Heart left ventricle (tissue), 16 donors: ENCODE measurements around the gene FNDC10. TPM values are rescaled to one million over a fixed set of nuclear protein-coding genes. Genes with fewer than 3 reads are reported as not detected.

Source experiments
- ATAC-seq, 4 donors: fragments of 200-7000 bp; cut with Tn5 transposase; one replicate each; pipeline ENCODE4 v1.9.1; 2020 to 2022; ENCODE audit warnings: moderate library complexity in 4 of 4, mild to moderate bottlenecking in 3 of 4, moderate number of reproducible peaks in 1 of 4
- DNase-seq, 5 donors: peaks; one replicate each; pipeline ENCODE4 v3.0.0-alpha.2; 2020
- H3K27ac ChIP-seq, 12 donors: fragments of 200-600 bp; sonication (generic) in 4 of 12; one replicate each; pipeline versions ENCODE4 v1.5.0 to v1.8.0; 2016 to 2022; ENCODE audit warnings: mild to moderate bottlenecking in 2 of 12
- H3K27me3 ChIP-seq, 9 donors: fragments of 200-600 bp; sonication (generic) in 2 of 9; one replicate each; pipeline versions ENCODE4 v1.5.1 to v1.8.0; 2016 to 2022; ENCODE audit warnings: mild to moderate bottlenecking in 3 of 9
- H3K36me3 ChIP-seq, 9 donors: fragments of 200-600 bp; sonication (generic) in 2 of 9; one replicate each; pipeline versions ENCODE4 v1.5.0 to v1.8.0; 2018 to 2022; ENCODE audit warnings: mild to moderate bottlenecking in 2 of 9
- H3K4me1 ChIP-seq, 12 donors: fragments of 200-600 bp; sonication (generic) in 4 of 12; one replicate each; pipeline versions ENCODE4 v1.5.0 to v1.8.0; 2016 to 2022; ENCODE audit warnings: mild to moderate bottlenecking in 3 of 12
- H3K4me3 ChIP-seq, 12 donors: fragments of 200-600 bp; sonication (generic) in 4 of 12; one replicate each; pipeline versions ENCODE4 v1.5.0 to v1.8.0; 2017 to 2022; ENCODE audit warnings: mild to moderate bottlenecking in 9 of 12, moderate library complexity in 4 of 12
- H3K9me3 ChIP-seq, 12 donors: fragments of 200-600 bp; sonication (generic) in 4 of 12; one replicate each; pipeline versions ENCODE4 v1.5.0 to v1.8.0; 2016 to 2022; ENCODE audit warnings: mild to moderate bottlenecking in 1 of 12
- POLR2A ChIP-seq, 2 donors: fragments of 450-650 bp; IDR thresholded peaks; one replicate each; pipeline ENCODE4 v1.6.1; 2017; ENCODE audit warnings: antibody characterized with exemption in 2 of 2, mild to moderate bottlenecking in 2 of 2, moderate library complexity in 2 of 2
- WGBS, 4 donors: extraction: QIAGEN DNeasy Blood & Tissue Kit in 2 of 4; methylation state at CpG; one replicate each; pipeline versions ENCODE4 v1.1.5 to v1.1.7; 2013 to 2018; 5-methylcytosine and 5-hydroxymethylcytosine counted together
- intact Hi-C, 10 donors: fragments of 100-400 bp; cut with DNase I; formaldehyde crosslinking; loops; one replicate each; pipeline versions ENCODE4 v1.11.1 to v1.14.2; 2022
- polyA plus RNA-seq, 2 donors: library from polyadenylated mRNA; stranded (reverse); fragments of 200-250 nt; gene quantifications; one replicate each; pipeline ENCODE4 v1.2.3, GENCODE V29; 2013
- total RNA-seq, 9 donors: library from RNA; depleted of rRNA in 2 of 9; stranded (reverse); fragments of >200 nt in 2 of 9; fragmentation: NEBNext Ultra II Directional in 3 of 9; extraction: Animal tissue kit (Norgen Biotek cat#: 25700) in 3 of 9; gene quantifications; one replicate each; pipeline versions ENCODE4 v1.1.0 to v1.2.4, GENCODE V29; 2016 to 2023
- TF ChIP-seq, protein P1 (sequence below), 12 donors: fragments of 200-600 bp; sonication (generic) in 4 of 12; IDR thresholded peaks; one replicate each; pipeline versions ENCODE4 v1.5.0 to v1.8.0; 2018 to 2022; ENCODE audit warnings: antibody characterized with exemption in 12 of 12, mild to moderate bottlenecking in 5 of 12
- donor health status: ischemic (EF 13 %, LVEDD 7.1; RV severe dilation, severe dysfunction).
- donor health status: healthy with polysubstance abuse.
- donor health status: DM: no; HTN: yes; CAD: no.
- donor health status: DM: no; HTN: no; CAD: no.
- donor health status: ischemic (EF 25% LVEDD 6.9; RV normal size, moderate dysfunction).
- donor health status: ischemic (EF 25% LVEDD 5.7; RV mildly dilated, moderate dysfunction).
- donor health status: healthy.
- donor health status: DM: yes; HTN: yes; CAD: no.
- donor health status: ischemic (EF 35%, LVEDD 5.7; RV mildly dilated, moderate dysfunction).
- donor health status: nonischemic (EF 11% LVEDD 7.7; RV severe dilation, severe dysfunction).
- donor health status: DM: yes; HTN: yes; CAD: no.
- donor health status: PGD.
- donor health status: ischemic (EF 29% LVEDD 5.4; RV normal size, mild dysfunction).
- donor health status: nonischemic (EF 23%, LVEDD 6.1; RV moderate dilation, normal function).

Gene FNDC10
- total and polyA plus RNA-seq, 11 donors: 1.1 to 6.7 (median 3.6) TPM

DNA sequence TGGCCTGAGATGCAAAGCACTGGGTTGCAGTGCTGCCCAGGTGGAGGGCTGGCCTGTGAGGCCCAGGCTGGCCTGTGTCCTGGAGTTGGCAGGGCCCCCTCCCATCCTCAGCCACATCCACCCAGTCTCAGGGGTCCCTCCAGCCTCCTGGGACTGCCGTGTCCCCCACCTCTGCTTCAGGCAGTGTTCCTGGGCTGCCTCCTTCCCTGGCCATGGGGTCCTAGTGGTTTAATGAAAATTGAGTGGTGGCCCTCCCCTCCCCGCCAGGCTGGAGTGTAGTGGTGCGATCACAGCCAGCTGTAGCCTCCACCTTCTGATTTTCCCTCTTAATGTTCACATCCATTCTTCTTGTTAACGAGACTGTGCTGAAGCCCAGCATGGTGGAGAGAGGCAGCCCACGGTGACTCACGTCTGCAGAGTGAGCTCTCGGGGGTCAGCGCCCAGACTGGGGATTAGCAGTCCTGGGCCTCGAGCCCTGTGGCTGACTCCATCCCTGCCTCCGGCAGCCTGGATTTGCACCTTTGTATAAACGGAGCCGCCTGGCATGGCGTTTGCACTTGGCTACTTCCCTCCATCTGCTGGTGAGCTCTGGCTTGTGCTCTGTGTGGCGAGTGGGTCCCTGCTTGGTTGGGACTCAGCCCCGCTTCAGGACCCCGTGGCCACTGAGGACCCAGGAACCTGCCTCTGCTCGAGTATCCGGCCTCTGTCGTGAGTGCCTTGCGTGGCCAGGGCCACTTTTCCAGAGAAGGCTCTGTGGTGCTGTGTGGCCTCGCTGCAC, 22.3 kb upstream of the FNDC10 start:
- peak in 1 of 5 donors; percentile 27 for DNase-seq

DNA sequence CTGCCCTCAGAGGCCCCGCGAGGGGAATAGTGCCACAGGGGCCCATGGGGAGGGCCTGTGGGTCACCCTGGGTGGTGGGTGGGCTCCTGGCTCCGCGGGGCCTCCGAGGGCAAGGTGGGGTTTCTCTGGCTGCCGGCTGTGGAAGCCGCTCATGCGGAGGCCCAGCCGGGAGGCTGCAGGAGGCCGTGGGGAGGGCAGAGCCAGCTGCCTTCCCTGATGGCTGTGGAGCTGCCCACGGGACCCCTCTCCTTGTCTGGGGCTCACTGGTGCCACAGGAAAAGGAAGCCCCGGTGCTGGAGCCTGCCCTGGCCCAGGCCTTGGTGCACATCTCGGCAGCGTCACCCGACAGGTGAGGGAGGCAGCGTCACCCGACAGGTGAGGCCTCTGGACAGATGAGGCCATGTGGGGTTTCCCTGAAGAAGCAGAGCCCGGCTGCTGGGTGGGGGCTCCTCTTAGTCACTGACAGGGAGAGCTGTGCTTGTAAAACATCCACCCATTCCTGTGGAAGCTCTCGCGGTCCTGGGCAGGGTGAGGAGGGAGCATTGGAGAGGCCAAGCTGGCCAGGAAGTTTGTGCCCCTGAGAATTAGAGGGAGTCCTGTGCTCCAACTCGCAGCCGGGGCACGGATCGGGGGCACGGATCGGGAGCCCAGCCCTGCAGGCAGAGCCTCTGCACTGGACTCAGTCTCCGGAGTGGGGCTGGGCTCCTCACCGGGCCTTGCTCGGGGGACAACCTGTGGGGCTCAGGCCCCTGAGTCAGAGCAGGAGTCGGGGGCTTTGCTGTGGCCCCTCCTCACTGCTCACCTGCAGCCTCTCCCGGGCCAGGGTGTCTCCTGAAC, 21.5 kb upstream of the FNDC10 start:
- no peaks in the 10 kb centered on the region for H3K27me3 ChIP-seq
- peak overlapping the region in 7 of 12 donors; percentile 27 to 88 (median 78) for H3K27ac ChIP-seq
- WGBS, 4 donors: 73 to 85% (median 81%) methylated on average over 18 to 31 of the region's 31 CpGs
- no peak for ATAC-seq
- peaks cover 7 to 63% (median 32%) of the 10 kb centered on the region in 12 donors for H3K4me1 ChIP-seq
- TF ChIP-seq POLR2A (IDR thresholded peaks at IDR 0.05): no peak
- TF ChIP-seq, protein P1, sequence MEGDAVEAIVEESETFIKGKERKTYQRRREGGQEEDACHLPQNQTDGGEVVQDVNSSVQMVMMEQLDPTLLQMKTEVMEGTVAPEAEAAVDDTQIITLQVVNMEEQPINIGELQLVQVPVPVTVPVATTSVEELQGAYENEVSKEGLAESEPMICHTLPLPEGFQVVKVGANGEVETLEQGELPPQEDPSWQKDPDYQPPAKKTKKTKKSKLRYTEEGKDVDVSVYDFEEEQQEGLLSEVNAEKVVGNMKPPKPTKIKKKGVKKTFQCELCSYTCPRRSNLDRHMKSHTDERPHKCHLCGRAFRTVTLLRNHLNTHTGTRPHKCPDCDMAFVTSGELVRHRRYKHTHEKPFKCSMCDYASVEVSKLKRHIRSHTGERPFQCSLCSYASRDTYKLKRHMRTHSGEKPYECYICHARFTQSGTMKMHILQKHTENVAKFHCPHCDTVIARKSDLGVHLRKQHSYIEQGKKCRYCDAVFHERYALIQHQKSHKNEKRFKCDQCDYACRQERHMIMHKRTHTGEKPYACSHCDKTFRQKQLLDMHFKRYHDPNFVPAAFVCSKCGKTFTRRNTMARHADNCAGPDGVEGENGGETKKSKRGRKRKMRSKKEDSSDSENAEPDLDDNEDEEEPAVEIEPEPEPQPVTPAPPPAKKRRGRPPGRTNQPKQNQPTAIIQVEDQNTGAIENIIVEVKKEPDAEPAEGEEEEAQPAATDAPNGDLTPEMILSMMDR (IDR thresholded peaks at IDR 0.05): no peak
- peaks cover 0 to 26% (median 12%) of the 10 kb centered on the region in 9 donors for H3K36me3 ChIP-seq
- H3K4me3 ChIP-seq: no peak overlapping the region
- intact Hi-C loops: no loop called here
- peak in 2 of 5 donors; percentile 18 to 23 for DNase-seq
- H3K9me3 ChIP-seq: no peaks in the 10 kb centered on the region

More for the DNA sequence above, 22.3 kb upstream of the FNDC10 start:
- intact Hi-C loops: no loop called here
- Histone ChIP-seq H3K9me3 (no peaks in the 10 kb centered on the region), H3K36me3 (peaks cover 0 to 30% (median 15%) of the 10 kb centered on the region in 9 donors), H3K4me1 (peaks cover 7 to 56% (median 24%) of the 10 kb centered on the region in 12 donors), H3K27me3 (no peaks in the 10 kb centered on the region), H3K27ac (peak overlapping the region in 1 of 12 donors; percentile 42), H3K4me3 (no peak overlapping the region)
- no peak for ATAC-seq
- TF ChIP-seq, protein P1 (IDR thresholded peaks at IDR 0.05): no peak
- no peak for TF ChIP-seq POLR2A (IDR thresholded peaks at IDR 0.05)
- WGBS, 4 donors: 83 to 92% (median 87%) methylated on average over 8 to 21 of the region's 21 CpGs

DNA sequence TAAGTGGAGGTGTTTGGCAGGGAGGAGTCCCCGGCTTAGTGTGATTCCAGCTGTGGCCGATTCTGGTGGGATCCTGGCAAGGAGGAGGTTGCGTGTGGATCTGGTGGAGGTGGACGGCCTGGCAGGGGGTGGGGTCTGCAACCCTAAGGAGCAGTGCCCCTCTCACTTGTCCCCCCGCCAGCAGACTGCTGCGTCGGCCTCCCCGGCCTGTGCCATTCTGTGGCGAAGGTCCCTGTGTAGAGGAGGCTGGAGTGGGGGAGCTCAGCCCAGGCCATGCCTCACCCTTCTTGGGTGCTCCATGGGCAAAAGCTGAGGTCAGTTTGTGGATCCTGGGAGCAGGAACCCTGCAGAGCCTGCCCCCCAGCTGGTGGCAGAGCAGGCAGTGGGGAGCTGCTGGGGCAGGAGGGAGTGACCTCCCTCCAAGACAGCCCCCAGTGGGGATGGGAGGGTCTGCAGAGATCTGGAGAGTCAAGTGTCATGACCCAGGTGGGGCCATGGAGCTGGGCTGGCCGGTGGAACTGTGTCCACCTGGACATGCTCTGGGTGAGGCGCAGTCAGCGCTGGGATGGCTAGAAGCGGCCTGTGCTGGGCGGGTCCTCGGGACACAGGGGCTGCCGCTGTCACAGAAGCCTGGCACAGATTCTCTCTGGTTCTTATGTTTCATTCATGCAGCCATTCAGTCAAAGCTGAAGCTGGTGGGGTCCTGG, 20.7 kb upstream of the FNDC10 start:
- 77 to 88% (median 85%) methylated on average over 16 of the region's 16 CpGs for WGBS, 4 donors
- Histone ChIP-seq H3K27me3 (no peaks in the 10 kb centered on the region), H3K36me3 (peaks cover 0 to 26% (median 12%) of the 10 kb centered on the region in 9 donors), H3K4me1 (peaks cover 7 to 58% (median 31%) of the 10 kb centered on the region in 12 donors), H3K4me3 (no peak overlapping the region), H3K9me3 (no peaks in the 10 kb centered on the region), H3K27ac (peak overlapping the region in 10 of 12 donors; percentile 17 to 88 (median 76))
- intact Hi-C loops: no loop called here
- no peak for ATAC-seq
- DNase-seq: peak; percentile 13 to 57 (median 20)
- no peak for TF ChIP-seq POLR2A (IDR thresholded peaks at IDR 0.05)
- TF ChIP-seq, protein P1 (IDR thresholded peaks at IDR 0.05): peak in 1 of 12 donors; percentile 4
